HG03460 (cell line): ENCODE results near the gene HOXD12.

Experiments
- ATAC-seq: cut with Tn5 transposase; IDR thresholded peaks from one replicate; pipeline ENCODE4 v1.9.1; 2021; ENCODE audit not compliant: unreplicated experiment

HOXD12 gene

DNA sequence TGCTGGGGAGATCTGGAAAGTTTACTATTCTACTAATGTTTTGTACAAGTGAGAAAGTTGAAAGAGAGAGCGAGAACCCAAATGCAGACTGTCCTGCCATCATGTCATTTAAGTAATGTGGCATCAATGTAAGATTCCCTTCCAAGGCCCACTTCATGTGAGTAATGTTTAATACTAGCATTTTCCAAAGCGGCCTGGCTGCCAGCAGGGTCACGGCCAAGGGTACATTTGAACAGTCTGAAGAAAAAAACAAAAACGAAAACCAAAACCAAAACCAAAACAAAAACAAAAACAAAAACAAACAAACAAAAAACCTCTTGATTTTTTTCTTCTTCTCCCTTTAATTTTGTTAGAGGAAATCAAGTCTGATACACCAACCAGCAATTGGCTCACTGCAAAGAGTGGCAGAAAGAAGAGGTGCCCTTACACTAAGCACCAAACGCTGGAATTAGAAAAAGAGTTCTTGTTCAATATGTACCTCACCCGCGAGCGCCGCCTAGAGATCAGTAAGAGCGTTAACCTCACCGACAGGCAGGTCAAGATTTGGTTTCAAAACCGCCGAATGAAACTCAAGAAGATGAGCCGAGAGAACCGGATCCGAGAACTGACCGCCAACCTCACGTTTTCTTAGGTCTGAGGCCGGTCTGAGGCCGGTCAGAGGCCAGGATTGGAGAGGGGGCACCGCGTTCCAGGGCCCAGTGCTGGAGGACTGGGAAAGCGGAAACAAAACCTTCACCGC lies 19.2 kb downstream of the HOXD12 start:
- no peak for ATAC-seq

DNA sequence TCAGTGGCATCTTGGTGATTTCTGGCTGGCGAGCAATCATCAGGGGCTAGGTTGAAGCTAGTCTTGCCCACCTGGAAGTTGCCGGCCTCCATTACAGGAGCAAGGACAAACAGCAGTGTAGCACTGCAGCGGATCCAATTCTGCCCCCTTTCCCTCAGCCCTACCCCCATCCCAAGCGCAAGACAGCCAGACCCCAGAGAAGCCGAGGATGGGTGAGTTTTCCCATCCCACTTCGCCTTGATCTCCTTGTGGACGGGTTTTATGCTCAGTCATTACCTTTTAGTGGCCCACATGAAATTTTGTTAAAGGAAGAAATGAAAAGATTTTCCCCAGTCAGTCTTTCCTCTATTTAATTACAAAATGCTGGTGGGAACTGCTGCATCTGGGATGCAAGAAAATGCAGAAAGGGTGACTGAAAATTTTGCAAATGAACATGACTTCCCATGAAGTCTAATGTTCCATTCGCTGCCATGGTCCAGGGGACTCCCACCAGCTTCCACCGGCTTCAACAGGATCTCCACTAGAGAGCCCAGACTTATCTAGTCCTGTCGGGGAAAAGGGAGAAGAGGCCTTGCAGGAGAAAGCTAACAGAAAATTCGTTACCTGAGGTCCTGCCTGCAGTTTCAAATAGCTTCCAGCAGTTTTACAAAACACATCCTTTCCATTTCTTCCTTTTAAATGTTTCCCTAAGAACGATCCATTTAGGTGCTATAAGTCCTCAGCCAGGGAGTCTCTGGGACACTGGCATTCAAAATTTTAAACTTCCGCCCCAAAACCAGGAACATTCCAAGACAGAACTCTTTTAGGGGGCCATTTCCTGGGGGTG lies 21.0 kb downstream of the HOXD12 start:
- ATAC-seq: no peak

DNA sequence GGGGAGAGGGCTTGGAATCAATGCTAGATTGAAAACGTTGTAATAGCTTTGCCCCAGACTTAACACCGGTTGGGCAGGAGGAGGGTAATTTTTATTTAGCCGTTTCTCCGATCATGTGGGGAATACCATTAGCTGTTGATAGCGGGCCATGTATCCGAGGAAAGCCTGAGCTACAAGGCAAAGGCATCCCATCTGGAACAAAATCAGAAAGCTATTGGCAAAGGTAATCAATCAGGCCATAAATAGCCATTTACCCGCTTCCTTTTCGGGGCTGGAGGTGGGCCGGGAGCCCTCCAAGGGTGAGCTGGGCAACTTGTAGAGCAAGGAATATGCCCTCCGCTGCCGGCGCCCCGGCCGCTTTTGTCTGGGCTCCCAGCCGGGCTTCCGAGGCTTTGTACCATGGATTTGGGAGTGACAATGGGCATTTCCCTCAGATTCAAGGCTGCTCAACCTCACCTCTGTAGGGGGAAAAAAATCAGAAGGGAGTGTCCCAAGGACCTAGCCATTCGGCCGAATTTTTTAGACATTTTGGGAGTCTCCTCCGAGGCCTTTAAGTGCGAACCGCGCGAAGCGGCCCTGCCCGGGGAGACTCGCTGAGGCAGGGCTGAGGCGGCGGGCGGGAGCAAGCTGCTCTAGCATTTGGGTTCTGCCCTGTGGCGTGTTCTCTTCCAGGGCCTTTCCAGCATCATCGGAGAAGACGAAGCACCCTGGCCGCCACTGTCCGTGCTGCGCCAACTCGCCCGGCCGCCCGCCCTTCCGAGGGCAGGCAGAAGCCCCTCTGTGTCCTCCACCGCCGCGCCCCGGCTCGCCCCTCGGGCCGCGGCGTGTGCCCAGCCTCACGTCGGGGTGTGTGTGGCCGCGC lies 21.8 kb downstream of the HOXD12 start:
- no peak for ATAC-seq

DNA sequence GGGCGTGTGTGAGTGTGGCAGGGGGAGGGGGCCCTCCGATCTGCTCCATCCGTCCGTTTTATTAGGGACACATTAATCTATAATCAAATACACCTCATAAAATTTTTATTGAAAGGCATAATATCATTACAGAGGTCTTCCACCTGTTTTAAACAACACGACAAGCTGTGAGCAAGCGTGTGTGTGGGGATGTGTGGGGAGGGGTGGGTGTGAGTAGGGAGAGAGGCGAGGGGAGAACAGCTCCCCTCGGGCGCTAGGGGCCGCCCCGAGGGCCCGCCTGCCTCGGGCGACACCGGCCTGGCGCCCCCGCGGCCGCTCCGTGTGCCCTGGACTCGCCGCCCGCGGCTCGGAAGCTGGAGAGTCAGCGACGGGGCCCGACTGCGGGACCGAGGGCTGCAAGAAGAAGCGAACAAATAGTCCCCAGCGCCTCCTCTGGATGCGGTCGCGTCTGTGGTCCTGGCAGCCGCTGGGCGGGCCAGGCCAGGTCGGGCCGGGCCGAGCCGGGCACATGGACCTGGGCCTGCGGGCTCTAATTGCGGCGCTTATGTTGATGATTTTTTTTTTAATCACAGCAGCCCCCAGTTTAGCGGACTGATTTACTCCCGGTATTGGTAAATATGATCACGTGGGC lies 22.6 kb downstream of the HOXD12 start:
- ATAC-seq: no peak

DNA sequence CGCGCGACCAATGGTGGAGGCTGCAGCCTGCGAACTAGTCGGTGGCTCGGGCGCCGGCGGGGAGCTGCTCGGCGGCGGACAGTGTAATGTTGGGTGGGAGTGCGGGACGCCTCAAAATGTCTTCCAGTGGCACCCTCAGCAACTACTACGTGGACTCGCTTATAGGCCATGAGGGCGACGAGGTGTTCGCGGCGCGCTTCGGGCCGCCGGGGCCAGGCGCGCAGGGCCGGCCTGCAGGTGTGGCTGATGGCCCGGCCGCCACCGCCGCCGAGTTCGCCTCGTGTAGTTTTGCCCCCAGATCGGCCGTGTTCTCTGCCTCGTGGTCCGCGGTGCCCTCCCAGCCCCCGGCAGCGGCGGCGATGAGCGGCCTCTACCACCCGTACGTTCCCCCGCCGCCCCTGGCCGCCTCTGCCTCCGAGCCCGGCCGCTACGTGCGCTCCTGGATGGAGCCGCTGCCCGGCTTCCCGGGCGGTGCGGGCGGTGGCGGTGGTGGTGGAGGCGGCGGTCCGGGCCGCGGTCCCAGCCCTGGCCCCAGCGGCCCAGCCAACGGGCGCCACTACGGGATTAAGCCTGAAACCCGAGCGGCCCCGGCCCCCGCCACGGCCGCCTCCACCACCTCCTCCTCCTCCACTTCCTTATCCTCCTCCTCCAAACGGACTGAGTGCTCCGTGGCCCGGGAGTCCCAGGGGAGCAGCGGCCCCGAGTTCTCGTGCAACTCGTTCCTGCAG lies 23.3 kb downstream of the HOXD12 start, which contains the start of gene HOXD9:
Gene HOXD9, plus strand, starts transcription at position 37 of the 728 bp plus-strand sequence. Its CDS starts 50 bp downstream, at position 87.
- no peak for ATAC-seq

DNA sequence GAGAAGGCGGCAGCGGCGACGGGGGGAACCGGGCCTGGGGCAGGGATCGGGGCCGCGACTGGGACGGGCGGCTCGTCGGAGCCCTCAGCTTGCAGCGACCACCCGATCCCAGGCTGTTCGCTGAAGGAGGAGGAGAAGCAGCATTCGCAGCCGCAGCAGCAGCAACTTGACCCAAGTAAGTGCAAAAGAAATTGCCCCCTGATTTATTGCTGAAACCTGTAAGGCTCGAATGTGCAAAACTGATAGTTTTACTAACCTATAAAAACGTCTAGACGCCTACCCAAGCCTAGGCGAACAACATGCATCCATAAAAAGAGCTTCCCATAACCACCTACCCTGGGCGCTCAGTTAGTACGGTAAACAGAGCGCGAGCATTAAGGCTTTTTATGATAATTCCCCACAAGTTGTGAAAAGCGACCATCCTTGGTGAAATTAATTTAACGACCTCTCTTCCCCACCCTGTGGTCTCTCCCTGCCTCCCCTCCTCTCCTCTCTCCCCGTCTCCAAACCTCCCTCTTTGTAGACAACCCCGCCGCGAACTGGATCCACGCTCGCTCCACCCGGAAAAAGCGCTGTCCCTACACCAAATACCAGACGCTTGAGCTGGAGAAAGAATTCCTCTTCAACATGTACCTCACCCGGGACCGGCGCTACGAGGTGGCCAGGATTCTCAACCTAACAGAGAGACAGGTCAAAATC lies 24.0 kb downstream of the HOXD12 start:
- ATAC-seq: no peak

DNA sequence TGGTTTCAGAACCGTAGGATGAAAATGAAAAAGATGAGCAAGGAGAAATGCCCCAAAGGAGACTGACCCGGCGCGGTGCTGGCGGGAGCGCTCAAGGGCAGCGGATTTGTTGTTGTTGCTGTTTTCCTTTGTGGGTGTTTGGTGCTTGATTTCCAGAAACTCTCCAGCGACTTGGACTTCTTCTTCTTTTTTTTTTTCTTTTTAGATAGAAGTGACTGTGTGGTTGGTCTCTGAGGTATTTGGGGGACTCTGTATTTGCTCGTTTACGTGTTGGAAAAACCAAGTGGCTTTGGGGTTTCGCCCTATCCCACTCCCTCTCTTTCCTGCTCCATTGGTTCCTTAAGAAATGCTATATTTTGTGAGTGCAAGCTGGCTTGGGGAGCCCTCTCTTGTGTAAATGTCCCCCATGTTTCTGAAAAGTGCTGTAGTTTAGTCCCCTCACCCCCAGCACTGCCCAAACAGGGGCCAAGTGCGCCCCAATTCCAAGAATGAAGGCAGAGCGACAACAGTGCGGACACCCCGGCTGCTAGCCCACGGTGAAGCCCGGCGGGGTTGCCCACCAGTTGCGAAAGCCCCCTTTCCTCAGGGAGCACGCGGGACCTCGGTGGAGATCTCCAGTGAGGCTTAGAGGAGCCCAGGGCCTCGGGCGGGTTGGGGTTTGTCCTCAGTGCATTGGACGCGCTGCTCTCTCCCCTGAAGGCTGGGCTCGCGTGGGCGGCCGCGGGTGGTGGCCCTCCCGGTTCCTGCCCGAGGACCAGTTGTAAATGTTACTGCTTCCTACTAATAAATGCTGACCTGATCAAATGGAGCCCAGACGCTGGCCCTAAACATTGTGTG lies 24.7 kb downstream of the HOXD12 start:
- no peak for ATAC-seq

DNA sequence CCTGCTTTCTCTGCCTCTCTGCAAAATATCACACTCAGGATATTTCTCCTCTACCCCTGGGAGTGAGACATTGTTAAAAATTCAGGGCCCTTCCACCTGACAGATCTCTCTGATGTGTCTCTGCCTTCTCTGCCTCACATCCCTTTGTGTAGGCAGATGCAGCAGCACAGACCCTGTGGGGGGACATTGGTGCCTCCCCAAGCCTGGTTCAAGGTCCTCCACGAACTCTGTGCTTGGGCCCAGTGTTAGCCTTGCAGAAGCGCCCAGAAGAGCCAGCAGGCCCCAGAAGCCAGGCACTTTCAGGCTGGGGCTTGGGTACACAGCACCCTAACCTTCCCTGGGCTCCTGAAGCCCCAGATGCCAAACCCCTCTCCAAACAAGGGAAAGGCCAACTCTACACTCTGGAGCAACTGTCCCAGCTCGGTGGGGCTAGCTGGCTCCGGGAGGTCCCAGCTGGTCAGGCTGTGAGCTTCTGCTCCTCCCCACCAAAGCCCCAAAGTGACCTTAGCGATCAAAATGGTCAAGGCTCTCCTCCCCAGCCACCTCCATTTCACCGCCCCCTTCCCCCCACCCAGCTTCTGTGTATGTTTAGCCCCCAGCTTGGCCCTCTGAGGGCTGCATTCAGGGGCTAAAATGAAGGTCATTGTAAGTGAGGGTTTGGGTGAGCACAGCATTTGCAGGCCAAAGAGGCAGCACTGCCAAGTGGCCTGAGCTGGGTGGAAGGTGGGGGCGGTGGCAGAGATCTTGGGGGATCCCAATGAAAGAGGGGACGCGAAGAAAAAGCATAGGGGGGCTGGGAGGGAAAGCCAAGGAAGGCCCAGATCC lies 25.6 kb downstream of the HOXD12 start:
- no peak for ATAC-seq

DNA sequence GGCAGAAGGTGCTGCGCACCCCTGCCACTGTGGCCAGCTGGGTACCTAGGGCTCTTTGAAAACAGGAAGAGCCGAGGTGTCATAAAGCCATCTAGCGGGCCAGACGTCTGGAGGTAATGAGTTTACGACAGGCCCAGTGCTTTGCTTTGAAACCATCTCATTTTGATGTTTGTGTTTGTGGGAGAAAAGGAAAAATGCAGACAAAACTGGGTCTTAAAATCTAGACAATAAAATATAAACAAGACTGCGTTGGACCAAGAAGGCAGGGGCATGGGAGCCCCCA lies 26.1 kb downstream of the HOXD12 start:
- ATAC-seq: no peak

DNA sequence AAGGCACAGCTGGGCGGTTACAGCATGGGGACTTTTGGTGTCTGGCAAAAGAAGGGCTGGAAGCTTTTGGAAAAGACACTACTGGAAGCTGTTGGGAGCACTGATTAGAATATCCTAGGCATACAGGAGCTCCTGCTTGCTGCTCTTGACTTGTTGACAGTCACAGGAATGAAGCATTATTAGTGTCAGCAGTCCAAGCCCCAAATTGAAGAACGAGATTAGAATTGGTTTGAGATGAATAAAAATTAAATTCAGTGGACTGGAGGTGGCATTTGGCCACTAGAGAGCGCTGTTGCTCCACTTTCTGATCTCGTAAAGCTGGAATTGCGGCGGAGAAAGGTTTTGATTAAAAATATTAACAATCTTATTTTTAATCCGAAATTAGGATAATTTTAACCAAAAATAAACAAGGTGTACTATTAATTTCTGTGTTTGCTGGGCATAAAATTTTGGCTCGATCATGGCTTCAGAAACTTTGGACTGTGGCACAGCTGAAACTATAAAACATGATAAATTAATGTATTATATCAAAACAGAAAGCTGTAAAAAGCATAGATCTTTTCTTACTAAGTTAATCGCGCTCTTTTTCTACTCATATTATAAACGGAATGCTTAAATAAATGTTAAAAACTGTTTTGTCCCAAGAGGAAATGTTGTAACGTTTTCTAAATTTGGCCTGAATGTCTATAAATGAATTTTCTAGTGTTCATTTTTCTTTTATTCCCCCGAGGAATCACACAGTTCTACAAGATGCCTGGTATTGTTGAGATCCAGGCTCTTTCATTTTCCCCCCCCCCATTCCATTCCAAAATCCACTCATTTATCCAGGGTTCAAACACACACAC lies 27.6 kb downstream of the HOXD12 start:
- no peak for ATAC-seq

DNA sequence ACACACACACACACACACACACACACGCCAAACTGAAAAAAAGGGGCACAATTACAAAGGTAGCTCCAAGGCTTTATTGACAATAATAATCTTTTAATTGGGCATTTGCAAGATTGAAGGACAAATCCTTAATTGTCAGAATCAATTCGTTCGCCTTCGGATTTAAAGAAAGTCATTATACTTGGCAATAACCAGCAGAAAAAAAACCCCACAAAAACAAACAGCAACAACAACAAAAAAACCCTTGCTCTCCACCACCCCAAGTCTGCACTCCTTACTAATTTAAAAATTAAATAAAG lies 28.1 kb downstream of the HOXD12 start:
- no peak for ATAC-seq

DNA sequence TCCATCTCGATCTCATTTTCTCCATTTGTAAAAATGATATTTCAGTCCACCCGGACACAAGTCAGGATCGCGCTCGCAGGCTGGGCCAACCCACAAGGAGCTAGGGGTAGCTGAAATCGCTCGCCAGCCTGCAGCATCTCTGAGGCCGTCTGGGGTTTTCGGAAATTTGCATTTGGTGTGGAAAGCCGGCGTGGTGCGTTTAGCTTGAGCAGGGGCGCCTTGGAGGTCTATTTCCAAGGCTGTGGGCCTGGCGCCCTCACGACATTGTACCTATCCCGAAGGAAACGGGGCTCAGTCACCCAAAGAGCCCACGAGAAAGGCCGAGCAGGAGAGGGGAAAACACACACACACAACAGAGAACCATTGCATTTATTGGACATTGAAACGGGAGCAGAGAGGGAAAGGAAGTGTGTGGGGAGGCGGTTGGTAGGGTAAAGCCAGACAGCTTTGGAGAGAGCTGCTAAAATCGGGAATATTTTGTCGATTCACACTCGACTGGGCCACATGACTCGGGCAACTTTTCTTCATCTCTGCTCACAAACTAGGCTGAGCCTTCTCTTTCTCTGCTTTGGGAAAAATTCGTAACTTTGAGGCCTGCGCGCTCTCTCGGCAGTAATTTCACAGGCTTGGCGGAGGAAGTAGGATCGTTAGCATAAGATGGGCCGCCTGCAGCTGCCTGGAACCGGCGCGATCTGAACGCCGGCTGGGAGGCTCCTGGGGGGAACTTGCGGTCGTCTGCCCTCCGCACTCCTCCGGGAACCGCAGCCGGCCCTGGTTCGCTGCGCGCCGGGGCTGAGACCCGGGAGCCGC lies 28.8 kb downstream of the HOXD12 start:
- no peak for ATAC-seq

DNA sequence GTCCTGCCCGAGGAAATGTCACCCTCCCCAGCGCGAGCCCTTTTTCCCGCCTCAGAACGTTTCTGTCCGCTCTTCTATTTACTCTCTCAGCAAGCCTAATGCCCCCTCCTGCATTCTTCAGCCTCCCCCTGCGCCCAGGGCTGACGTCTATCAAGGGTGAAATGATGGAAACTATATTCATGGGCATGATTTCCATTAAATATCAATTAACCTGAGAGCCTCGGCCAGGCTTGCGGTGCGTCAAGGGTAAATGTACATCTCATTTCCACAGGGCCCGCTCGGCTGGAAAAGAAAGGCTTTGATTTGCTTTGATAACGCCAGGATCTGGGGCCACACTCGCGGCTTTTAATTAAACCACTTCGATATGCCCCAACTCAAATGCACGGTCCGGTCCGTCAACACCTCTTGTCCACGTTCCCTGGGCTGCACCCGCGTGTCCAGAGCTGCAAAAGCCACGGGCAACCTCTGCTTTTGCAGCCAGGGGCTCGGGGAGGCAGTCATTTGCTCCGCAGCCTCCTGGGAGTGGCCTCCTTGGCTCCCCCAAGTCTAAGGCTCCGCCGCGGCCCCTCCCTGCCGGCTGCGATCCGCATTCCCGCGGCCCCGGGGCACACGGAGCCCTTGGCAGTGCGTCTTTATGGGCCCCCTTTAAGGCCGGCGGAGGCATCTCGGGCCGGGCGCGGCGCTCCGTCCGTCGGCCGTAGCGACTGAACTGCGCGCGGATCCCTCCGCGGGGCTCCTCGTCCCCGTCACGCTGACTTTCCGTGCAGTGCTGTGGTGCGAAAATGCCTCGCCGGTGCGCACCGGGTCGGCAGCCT lies 29.6 kb downstream of the HOXD12 start, which contains the start of gene HOXD8:
Gene HOXD8, plus strand, starts transcription at position 724 of the 815 bp plus-strand sequence. CDS start 662 bp downstream, outside the sequence.
- no peak for ATAC-seq

DNA sequence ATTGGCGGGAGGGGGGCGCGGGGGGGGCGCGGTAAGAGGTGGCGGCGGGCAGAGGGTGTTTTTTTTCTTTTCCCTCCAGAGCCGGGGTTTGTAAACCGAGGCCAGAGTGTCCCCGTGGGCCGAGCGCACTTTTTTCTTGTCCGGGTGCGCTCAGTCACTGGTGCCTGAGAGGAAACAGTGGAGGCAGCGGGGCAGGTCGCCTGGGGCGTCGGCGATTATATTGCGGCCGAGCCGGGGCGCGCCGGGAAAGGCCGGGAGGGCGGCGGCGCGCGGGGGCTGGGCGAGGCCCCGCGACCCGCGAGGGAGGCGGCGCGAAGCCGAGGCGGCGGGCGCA lies 30.2 kb downstream of the HOXD12 start:
- no peak for ATAC-seq

DNA sequence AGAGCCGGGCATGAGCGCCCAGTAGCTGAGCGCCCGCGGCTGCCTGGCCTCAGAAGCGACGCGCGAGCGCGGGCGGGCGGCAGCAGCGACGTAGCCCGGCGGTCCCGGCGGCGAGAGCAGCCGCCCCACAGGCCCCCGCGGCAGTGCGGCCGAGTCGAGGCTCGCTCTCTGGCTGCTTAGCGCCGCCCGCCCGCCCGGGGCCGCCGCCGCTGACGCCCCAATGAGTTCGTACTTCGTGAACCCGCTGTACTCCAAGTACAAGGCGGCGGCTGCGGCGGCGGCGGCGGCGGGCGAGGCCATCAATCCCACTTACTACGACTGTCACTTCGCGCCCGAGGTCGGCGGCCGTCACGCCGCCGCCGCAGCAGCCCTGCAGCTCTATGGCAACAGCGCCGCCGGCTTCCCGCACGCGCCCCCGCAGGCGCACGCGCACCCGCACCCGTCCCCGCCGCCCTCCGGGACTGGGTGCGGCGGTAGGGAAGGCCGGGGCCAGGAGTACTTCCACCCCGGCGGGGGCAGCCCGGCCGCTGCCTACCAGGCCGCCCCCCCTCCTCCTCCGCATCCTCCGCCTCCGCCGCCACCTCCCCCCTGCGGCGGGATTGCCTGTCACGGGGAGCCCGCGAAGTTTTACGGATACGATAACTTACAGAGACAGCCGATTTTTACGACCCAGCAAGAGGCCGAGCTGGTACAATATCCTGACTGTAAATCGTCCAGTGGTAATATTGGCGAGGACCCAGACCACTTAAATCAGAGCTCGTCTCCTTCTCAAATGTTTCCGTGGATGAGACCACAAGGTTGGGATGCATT lies 30.8 kb downstream of the HOXD12 start:
- ATAC-seq: no peak
